HepG2 (cell line): ENCODE measurements around the gene LMAN1L. TPM values are rescaled to one million over a fixed set of nuclear protein-coding genes. Genes with fewer than 3 reads are reported as not detected.
A peak's percentile ranks its signal among the peaks of the same experiment; 100 is the strongest.

Experiments used
- CBX5 ChIP-seq: sonication (generic); formaldehyde crosslinking; IDR thresholded peaks from 2 replicates; pipeline ENCODE4 v1.4.0; 2020; ENCODE audit warnings: missing genetic modification reagents, borderline replicate concordance
- FOXM1 ChIP-seq: sonication (generic); formaldehyde crosslinking; IDR thresholded peaks from 2 replicates; pipeline ENCODE4 v1.5.0; 2020; ENCODE audit warnings: missing genetic modification reagents
- NONO ChIP-seq, 2 experiments: fragments of 450-650 bp in 1 of 2; sonication (generic) in 1 of 2; formaldehyde crosslinking in 1 of 2; IDR thresholded peaks in 1 of 2; conservative IDR thresholded peaks in 1 of 2; 2 replicates each; pipeline versions ENCODE4 v1.6.1 to v1.8.0; 2017 to 2022; ENCODE audit warnings: mild to moderate bottlenecking in 1 of 2, missing genetic modification reagents in 1 of 2, moderate library complexity in 1 of 2
- SP4 ChIP-seq: sonication (generic); formaldehyde crosslinking; IDR thresholded peaks from 2 replicates; pipeline ENCODE4 v1.8.1; 2023; ENCODE audit warnings: mild to moderate bottlenecking, missing genetic modification reagents
- ZNF225 ChIP-seq: sonication (generic); formaldehyde crosslinking; IDR thresholded peaks from 2 replicates; pipeline ENCODE4 v1.4.0; 2020; ENCODE audit warnings: mild to moderate bottlenecking, missing genetic modification reagents
- ZNF296 ChIP-seq: sonication (generic); formaldehyde crosslinking; conservative IDR thresholded peaks from 2 replicates; pipeline ENCODE4 v1.5.0; 2020; ENCODE audit warnings: mild to moderate bottlenecking, missing genetic modification reagents
- ZNF337 ChIP-seq: sonication (generic); formaldehyde crosslinking; IDR thresholded peaks from 2 replicates; pipeline ENCODE4 v1.5.1; 2020; ENCODE audit warnings: missing genetic modification reagents, low read depth, mild to moderate bottlenecking, borderline replicate concordance
- polyA plus RNA-seq, 8 experiments: library from polyadenylated mRNA; depleted of rRNA in 3 of 8; stranded (reverse) in 7 of 8; unstranded in 1 of 8; fragments of >200 nt; fragmentation: Illumina TruSeq in 4 of 8; extraction: Trizol in 4 of 8; gene quantifications; 2 replicates each; pipeline versions ENCODE4 v1.2.1 to v1.2.3, GENCODE V29; 2011 to 2016; ENCODE audit warnings: low read depth in 4 of 8, missing spikeins in 1 of 8, mixed read lengths in 1 of 8; ENCODE audit not compliant: insufficient read depth in 1 of 8
- total RNA-seq, 5 experiments: library from RNA; depleted of rRNA; stranded (reverse); fragments of >200 nt; fragmentation: Illumina TruSeq; extraction: Trizol; gene quantifications; 2 replicates each; pipeline ENCODE4 v1.2.3, GENCODE V29; 2016; ENCODE audit warnings: low read depth in 1 of 5
- TF ChIP-seq, protein P1 (sequence below): IDR thresholded peaks from 2 replicates; pipeline ENCODE4 v1.6.1; 2016; ENCODE audit warnings: low read depth
- TF ChIP-seq, protein P2 (sequence below): sonication (generic); formaldehyde crosslinking; IDR thresholded peaks from 2 replicates; pipeline ENCODE4 v1.8.1; 2022; ENCODE audit warnings: low read depth, mild to moderate bottlenecking, missing genetic modification reagents
- TF ChIP-seq, protein P3 (sequence below): sonication (generic); formaldehyde crosslinking; IDR thresholded peaks from 2 replicates; pipeline ENCODE4 v1.4.0; 2020; ENCODE audit warnings: mild to moderate bottlenecking, missing genetic modification reagents, borderline replicate concordance
- TF ChIP-seq, protein P4 (sequence below): sonication (generic); formaldehyde crosslinking; IDR thresholded peaks from 2 replicates; pipeline ENCODE4 v1.8.0; 2022; ENCODE audit warnings: low read depth, missing genetic modification reagents

Gene LMAN1L
- total and polyA plus RNA-seq, 2 of the 13 experiments (the other 11 are each of a cell fraction or from before 2014, with no cell fraction given), result not detected

DNA sequence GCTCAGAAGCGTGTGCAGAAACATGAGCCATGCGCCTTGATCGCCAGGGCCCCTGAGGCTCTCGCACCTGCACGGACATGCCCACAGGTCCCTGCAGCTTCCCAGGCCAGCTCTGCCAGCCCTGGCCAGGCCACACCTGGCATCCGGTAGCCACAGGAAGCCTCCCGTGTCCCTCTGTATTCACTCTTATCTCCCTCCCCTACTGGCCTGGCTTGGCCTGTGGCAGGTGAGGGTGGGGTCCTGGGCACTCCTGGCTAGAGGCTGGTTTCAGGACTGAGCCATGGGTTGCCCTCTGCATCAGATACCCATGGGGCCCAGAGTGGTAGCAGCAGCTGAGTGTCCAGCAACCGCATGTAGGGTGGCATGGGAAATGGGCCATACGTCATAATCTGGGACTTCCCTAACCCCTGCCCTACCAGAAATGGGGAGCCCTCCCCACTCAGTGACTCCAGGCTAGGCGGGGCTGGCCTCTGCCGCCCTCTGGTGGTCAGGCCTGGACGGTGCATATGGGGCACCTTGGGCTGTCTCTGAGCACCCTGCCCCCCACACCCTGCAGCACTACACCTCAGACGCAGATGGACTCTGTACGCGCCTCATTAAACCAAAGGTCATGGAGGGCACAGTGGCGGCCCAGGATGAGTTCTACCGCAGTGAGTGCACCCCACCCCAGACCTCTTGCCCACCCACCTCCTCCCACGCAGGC lies 12.6 kb upstream of the LMAN1L start (continued):
- TF ChIP-seq, protein P1, sequence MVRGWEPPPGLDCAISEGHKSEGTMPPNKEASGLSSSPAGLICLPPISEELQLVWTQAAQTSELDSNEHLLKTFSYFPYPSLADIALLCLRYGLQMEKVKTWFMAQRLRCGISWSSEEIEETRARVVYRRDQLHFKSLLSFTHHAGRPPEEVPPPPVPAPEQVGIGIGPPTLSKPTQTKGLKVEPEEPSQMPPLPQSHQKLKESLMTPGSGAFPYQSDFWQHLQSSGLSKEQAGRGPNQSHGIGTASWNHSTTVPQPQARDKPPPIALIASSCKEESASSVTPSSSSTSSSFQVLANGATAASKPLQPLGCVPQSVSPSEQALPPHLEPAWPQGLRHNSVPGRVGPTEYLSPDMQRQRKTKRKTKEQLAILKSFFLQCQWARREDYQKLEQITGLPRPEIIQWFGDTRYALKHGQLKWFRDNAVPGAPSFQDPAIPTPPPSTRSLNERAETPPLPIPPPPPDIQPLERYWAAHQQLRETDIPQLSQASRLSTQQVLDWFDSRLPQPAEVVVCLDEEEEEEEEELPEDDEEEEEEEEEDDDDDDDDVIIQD (CRISPR knock-in tag), result 0 out of 2 replicates have a peak, but pooled peaks have one; percentile 22
- TF ChIP-seq, protein P2, sequence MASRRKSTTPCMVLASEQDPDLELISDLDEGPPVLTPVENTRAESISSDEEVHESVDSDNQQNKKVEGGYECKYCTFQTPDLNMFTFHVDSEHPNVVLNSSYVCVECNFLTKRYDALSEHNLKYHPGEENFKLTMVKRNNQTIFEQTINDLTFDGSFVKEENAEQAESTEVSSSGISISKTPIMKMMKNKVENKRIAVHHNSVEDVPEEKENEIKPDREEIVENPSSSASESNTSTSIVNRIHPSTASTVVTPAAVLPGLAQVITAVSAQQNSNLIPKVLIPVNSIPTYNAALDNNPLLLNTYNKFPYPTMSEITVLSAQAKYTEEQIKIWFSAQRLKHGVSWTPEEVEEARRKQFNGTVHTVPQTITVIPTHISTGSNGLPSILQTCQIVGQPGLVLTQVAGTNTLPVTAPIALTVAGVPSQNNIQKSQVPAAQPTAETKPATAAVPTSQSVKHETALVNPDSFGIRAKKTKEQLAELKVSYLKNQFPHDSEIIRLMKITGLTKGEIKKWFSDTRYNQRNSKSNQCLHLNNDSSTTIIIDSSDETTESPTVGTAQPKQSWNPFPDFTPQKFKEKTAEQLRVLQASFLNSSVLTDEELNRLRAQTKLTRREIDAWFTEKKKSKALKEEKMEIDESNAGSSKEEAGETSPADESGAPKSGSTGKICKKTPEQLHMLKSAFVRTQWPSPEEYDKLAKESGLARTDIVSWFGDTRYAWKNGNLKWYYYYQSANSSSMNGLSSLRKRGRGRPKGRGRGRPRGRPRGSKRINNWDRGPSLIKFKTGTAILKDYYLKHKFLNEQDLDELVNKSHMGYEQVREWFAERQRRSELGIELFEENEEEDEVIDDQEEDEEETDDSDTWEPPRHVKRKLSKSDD, result peak; percentile 49; the same call in 1 of the 2 replicates
- TF ChIP-seq FOXM1 (no peak), NONO (IDR thresholded peaks at IDR 0.05) (no peak), NONO (CRISPR knock-in tag; conservative IDR thresholded peaks at IDR 0.05) (0 out of 2 replicates have a peak, but pooled peaks have one; percentile 26), ZNF225 (CRISPR knock-in tag) (0 out of 2 replicates have a peak, but pooled peaks have one; percentile 19), ZNF296 (CRISPR knock-in tag) (no peak), SP4 (CRISPR knock-in tag) (no peak), CBX5 (CRISPR knock-in tag) (no peak), ZNF337 (no peak)
- TF ChIP-seq, protein P3, sequence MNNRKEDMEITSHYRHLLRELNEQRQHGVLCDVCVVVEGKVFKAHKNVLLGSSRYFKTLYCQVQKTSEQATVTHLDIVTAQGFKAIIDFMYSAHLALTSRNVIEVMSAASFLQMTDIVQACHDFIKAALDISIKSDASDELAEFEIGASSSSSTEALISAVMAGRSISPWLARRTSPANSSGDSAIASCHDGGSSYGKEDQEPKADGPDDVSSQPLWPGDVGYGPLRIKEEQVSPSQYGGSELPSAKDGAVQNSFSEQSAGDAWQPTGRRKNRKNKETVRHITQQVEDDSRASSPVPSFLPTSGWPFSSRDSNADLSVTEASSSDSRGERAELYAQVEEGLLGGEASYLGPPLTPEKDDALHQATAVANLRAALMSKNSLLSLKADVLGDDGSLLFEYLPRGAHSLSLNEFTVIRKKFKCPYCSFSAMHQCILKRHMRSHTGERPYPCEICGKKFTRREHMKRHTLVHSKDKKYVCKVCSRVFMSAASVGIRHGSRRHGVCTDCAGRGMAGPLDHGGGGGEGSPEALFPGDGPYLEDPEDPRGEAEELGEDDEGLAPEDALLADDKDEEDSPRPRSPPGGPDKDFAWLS (CRISPR knock-in tag), result no peak
- TF ChIP-seq, protein P4, sequence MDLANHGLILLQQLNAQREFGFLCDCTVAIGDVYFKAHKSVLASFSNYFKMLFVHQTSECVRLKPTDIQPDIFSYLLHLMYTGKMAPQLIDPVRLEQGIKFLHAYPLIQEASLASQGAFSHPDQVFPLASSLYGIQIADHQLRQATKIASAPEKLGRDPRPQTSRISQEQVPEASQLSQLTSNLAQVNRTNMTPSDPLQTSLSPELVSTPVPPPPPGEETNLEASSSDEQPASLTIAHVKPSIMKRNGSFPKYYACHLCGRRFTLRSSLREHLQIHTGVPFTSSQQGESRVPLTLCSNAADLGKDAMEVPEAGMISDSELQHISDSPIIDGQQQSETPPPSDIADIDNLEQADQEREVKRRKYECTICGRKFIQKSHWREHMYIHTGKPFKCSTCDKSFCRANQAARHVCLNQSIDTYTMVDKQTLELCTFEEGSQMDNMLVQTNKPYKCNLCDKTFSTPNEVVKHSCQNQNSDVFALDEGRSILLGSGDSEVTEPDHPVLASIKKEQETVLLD (CRISPR knock-in tag), result no peak
